SK-MEL-5 (cell line): ENCODE data around the gene GON4L. TPM values are rescaled to one million over a fixed set of nuclear protein-coding genes. Genes with fewer than 3 reads are reported as not detected.

Source experiments
- DNase-seq: peaks from one replicate; pipeline ENCODE4 v3.0.0-alpha.2; 2016; ENCODE audit warnings: low read depth, low spot score
- in situ Hi-C: cut with HindIII; loops from 2 replicates; pipeline ENCODE4 v1.10.0; 2016; ENCODE audit warnings: low sequenced_read_pairs, high pct_unique_total_duplicates, low pct_unique_long_range_greater_than_20kb
- total RNA-seq: library from RNA; depleted of rRNA; stranded (reverse); fragments of >200 nt; shearing (Covaris generic); gene quantifications from 2 replicates; pipeline ENCODE4 v1.2.3, GENCODE V29; 2014

GON4L gene
- total RNA-seq, 1 experiment from 2014 or later: 15.9 TPM

DNA sequence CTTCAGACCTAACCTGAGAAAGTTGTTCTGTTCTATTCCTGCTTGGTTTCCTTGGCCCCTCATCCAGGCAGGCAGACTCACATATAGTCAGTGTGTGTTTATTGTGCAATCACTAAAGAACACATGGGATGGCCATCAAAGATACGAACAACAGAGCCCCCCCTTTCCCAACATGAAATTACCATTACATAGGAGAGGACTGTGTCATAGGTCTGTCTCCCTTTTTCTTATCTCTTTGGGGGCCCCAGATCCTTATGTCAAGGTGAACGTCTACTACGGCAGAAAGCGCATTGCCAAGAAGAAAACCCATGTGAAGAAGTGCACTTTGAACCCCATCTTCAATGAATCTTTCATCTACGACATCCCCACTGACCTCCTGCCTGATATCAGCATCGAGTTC, 23.9 kb upstream of the GON4L start:
- in situ Hi-C loops: no loop called here
- DNase-seq: no peak

DNA sequence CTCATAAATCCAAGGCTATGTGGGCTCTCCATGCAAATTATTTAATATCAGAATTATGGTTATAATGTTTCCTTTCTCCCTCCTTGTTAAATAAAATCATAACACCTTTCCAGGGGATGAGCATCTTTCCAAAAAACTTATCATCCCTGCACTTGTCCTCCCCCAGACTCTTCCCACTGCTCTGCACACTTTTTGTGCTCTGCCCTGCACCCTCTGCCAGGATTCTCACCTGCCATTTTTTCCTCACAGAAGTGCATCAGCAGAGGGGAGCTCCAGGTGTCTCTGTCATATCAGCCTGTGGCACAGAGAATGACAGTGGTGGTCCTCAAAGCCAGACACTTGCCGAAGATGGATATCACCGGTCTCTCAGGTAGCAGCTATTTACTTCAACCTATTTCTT, 23.2 kb upstream of the GON4L start:
- in situ Hi-C loops: no loop called here
- DNase-seq: no peak

DNA sequence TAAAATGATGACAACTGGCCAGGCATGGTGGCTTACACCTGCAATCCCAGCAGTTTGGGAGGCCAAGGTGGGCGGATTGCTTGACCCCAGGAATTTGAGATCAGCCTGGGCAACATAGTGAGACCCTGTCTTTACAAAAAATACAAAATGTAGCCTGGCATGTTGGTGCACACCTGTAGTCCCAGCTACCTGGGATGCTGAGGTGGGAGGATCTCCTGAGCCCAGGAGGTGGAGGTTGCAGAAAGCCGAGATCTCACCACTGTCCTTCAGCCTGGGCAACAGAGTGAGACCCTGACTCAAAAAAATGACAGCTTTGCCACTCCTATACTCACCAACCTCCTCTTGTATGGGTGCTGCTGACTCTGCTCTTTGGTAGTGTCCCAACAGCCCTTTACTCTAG, 20.9 kb upstream of the GON4L start:
- no peak for DNase-seq

DNA sequence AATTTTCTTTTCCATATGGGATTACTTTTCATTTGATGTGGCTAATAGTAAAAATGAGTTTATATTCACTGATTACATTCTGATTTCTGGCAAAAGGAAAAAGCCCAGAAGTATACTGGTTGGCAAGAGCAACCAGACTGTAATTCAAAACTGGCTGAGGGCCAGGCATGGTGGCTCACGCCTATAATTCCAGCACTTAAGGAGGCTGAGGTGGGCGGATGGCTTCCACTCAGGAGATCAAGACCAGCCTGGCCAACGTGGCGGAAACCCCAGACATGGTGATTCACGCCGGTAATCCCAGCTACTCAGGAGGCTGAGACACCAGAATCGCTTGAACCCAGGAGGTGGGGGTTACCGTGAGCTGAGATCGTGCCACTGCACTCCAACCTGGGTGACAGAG, 16.8 kb upstream of the GON4L start:
- in situ Hi-C loops: no loop called here
- DNase-seq: no peak

More for the DNA sequence above, 20.9 kb upstream of the GON4L start:
- in situ Hi-C loops: no loop called here

DNA sequence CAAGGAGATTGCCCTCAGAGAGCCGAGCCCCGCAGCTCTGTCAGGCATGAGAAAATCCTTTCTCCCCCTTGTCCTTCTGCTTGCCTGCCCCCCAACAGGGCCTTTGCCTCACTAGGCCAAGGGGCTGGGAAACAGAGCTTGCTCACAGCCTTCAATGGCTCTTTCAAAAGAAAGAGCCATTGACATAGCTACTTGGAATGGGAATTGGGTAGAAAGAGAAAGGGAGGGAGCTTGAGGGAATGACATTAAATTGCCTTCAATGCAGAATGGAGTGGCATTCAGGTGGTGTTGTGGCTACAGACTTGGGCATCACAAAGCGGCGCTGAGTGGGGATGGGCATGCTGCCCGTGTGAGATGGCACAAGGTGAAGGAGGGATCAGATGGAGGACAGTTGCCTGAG, 15.5 kb upstream of the GON4L start:
- DNase-seq: no peak
- in situ Hi-C loops: no loop called here

DNA sequence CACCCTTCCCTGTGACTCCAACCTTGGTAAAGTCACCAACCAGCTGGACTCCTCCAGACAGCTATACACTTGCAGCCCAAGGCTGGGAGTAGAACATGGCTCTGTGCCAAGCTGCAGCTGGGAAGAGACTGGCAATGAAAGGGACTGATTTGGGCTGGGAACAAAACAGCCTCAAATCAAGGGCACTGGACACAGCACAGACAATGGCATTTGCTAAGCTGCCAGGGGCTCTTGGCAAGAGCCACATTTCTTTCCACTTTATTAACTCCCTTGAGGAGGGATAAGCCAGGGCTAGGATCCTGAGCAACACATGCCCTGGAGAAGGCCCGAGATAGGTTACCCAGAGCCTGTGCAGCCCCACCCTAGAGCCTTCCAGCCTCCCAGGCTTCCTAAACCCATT, 14.4 kb upstream of the GON4L start:
- DNase-seq: peak; percentile 21
- in situ Hi-C loops: no loop called here

DNA sequence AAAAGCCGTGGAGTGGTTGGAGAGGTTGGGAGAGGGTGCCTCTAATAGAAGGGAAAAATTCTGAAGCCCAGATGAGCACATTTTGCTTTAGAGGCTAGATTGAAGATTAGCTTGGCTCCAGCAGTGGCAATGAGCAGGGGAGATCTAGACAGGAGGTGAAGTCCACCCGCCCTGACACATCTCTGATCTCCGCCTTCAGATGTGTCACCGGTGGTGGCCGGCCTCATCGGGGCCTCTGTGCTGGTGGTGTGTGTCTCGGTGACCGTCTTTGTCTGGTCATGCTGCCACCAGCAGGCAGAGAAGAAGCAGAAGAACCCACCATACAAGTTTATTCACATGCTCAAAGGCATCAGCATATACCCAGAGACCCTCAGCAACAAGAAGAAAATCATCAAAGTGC, 10.8 kb upstream of the GON4L start:
- no peak for DNase-seq
- in situ Hi-C loops: no loop called here

DNA sequence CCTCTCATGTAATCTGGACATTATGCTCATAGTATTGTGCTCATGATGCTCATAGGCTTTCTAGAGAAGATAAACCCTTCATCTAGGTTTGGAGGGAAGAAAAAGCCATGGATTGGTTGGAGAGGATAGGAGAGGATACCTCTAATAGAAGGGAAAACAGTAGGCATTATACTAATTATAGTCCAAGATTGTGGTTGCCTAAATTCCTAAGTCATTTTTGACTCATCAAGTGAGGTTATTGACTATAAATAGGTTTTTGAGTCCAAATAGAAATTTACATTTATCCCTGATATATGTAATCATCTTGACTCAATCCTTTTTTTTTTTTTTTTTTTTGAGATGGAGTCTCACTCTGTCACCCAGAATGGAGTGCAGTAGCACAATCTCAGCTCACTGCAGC, 7.4 kb upstream of the GON4L start:
- no peak for DNase-seq
- in situ Hi-C loops: no loop called here

DNA sequence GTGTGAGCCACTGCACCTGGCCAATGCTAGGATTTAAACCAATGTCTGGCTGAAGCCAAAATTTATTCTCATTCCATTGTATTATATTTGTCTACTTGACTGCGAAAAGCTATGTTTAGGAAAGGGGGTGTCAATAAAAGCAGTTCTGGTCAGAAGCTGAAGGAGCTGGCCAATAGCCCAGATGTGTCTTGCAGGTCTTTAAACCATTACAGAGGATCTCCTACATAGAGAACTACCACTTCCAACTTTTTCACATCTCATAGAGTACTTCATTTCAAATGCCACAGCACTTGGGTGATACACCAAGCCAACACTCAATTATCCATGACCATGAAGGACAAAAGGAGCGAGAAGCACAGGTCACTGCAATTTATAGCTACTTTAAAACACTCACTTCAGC, 4.9 kb upstream of the GON4L start:
- in situ Hi-C loops: no loop called here
- DNase-seq: no peak

DNA sequence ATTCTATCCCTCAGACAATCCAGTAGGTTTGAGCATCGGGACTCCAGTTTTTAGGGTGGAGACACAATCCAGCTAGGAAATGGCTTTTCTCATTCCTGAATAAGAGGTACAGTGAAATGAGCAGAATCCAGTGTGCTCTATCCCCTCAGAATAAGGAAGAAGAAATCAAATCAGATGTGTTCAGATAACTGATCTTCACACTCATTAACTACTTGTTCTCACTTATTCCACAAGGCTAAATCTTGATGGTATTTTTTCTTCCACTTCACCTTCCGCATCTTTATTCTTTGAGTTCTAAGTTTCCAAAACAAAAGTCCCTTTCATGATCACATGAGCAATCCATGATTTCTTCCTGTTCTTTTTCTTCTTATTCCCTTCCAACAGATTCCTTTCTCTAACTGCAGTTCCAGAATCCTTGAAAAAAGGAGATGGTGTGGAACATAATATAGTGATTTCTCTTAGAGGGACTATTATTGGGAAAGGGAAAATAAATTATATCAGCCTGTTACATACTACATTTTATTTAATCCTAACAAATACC, 4.0 kb upstream of the GON4L start:
- in situ Hi-C loops: no loop called here
- peak; percentile 23 for DNase-seq

DNA sequence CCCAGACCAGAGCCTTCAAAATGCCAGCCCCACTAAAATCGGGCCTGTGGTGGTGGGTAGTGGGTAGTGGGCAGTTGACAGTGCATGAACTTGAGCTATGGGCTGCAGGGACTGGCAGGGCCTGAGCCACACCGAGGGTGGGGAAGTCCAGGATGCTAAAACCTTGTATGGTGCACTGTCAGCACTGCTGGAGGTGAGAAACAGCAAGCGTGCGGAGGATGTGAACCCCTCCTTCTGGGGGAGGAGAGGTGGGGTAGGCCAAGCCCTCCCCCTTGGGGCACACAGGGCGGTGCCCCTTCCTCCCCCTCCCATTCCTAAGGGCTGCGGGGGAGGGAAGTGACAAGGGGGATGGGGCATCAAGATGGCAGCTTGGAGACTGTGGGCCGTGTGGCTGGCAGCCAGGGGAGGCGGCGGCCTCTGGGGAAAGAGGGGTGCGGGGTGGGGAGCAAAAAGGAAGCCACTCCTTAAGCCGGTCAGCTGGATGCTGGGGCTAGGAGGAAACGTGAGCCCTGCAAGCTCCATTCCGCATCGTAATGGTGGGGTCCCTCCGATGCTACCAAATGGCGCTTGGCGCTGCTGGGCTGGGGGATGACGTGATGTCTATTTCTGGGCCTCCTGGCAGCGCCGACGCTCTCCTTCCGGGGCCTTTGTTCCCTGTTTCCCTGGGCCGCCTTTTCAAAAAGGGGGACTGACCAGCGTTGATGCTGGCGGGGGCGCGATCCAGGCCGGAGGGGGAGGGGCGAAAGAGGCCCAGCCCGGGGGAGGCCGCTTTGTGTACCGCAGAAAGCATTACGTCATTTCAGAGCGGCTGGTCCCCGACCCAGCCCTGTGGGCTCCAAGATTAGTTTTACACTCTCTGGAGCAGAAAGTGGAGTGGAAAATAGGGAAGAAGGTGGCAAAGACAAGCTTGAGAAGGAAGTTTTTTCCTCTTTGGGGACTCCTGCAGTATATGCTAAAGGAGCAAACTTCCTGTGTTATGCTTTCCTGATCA, 3.2 kb upstream of the GON4L start:
- peak; percentile 15 for DNase-seq
- in situ Hi-C loops: no loop called here

DNA sequence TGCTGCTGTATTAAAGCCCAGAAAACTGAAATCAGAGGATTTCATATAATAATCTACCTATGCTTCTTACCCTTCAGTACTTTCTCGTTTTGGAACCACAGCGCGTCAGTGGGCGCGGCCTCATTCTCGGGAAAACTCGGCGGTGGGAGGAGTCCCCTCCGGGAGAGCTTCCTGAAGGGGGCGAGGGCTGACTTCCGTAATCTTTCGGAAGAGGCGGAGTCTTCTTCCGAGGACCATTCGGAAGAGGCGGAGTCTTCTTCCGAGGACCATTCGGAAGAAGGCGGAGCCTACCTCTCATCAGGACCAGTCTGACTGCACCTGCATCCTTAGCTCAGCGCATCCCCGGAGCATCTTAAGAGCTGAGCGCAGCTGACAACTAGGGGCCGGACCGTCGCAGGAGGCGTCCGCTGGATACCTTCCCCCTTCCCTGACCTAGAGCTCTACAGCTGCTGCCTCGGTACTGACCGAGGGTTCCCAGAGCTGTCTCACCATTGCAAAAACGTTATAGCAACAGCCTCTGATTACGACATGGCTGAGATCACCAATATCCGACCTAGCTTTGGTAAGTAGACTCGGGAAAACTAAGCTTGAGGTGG, 2.3 kb upstream of the GON4L start, which contains the start of gene SYT11:
TSS of gene SYT11 (plus strand) at position 334 of the 596 bp plus-strand sequence. CDS start at position 529, 195 bp downstream.
- peak; percentile 96 for DNase-seq
- in situ Hi-C loops: no loop called here

DNA sequence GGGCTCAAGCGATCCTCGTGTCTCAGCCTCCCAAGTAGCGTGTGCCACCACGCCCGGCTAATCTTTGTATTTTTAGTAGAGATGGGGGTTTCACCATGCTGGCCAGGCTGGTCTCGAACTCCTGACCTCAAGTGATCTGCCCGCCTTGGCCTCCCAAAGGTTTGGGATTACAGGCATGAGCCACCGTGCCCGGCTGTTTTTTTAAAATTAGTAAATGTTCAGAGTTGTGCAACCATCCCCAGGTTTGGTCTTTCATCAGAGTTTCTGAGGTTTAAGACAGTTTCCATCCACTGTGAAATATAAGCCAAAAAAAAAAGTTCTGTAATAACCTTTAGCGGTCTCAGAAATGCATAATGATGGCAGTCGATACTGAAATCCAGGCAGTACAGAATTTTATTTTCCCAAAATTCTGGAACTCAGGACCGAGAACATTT, 1.8 kb upstream of the GON4L start:
- in situ Hi-C loops: no loop called here
- DNase-seq: no peak

DNA sequence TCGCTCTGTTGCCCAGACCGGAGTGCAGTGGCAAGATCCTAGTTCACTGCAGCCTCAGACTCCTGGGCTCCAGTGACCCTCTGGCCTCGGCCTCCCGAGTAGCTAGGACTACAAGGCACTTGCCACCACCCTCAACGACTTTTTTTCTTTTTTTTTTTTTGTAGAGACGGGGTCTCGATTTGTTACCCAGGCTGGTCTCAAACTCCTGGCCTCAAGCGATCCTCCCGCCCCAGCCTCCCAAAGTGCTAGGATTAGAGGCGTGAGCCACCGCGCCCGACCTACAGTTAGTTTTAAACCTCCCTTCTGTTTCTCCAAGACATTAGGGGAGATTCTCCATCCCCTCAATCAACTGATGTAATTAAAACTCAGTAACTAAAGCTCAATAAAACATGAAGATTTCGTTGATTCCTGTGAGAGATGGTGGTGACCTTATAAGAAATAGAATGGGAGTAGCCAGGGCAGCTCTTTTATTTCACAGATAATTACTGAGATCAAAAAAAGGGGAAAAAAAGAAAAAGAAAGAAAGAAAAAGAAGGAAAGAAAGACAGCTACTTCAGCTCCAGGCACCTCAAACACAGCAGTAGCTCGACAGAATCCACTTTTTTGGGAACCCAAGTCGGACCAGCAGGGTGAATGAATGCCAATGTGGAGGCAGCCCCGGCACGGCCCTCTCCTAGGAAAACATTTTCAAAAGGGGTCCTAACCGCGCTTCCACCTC, 598 bp downstream of the GON4L start:
- in situ Hi-C loops: no loop called here
- no peak for DNase-seq

DNA sequence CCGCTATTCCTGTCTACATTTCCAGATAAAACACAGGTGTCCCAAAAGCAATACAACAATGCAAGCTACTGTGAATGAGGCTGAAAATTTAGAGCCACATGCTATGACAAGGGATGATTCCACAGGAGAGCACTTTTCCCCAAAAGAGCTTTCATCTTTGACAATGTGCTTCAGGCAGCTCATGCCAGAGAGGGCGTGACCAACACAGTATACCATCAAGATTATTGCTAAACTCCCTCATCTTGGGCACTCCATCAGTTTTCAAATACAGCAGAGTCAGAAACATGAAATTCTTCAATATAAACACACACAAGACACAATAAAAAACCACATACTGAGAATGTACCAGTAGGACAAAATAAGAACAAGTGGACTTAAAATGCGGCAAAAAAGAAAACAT, 6.7 kb downstream of the GON4L start:
- in situ Hi-C loops: no loop called here
- DNase-seq: no peak

DNA sequence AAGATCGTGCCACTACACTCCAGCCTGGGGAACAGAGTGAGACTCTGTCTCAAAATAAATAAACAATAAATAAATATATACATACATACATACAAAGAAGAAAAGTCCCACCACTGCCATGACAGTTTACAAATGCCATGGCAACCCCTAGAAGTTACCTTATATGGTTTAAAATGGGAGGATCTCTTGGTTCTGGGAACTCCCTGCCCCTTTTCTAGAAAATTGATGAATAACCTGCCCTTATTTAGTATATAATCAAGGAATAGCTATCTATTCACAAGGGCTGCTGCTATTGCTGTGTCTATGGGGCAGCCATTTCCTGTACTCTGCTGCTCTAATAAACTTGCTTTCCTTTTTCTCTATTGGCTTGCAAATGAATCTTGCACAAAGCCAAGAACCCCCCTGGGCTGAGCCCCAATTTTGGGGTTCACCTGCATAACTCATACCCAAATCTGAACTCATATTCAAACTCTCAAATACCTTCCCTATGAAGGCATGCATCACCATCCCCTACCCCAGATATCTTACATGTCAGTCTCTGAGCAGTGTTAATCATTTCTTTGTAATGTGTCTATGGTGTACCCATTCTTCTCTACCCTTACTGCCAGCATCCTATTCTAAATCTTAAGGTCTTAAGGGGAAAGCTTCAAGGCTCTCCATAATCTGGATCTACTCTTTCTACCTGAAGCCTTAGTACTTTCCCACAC, 9.0 kb downstream of the GON4L start:
- DNase-seq: no peak
- in situ Hi-C loops: no loop called here

DNA sequence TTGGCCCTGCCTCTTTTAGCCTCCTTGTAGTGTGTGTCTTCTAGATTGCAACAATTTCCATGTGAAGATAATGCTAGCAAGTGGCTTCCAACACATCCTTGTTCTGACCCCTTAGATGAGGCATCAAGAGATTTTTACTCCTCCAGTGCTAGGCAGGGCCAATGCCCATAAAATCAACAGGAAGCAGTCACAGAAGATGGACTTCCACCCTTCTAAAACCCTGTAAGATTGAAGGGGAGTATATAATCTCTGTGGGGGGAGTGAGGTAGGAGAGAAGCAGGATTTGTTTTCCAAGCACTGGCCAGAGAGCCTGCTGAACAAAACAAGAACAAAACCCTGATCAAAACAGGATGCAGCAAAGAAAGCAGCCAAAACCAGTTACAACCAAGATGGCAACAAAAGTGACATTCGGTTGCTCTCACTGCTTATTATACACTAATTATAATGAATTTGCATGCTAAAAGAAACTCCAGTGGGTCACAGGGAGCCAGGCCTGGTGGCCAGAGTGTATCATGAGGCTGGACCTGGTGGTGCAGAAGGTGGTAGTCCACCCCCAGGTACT, 12.1 kb downstream of the GON4L start:
- in situ Hi-C loops: no loop called here
- DNase-seq: no peak
